HEK293T (cell line): ENCODE results near the gene SYT12.

Experiments used
- ARNT ChIP-seq: fragments of 450-650 bp; IDR thresholded peaks from 2 replicates; pipeline ENCODE4 v1.6.1; 2017; ENCODE audit warnings: mild to moderate bottlenecking
- BHLHE40 ChIP-seq: fragments of 450-650 bp; IDR thresholded peaks from 2 replicates; pipeline ENCODE4 v1.6.1; 2016; ENCODE audit warnings: mild to moderate bottlenecking, moderate library complexity, borderline replicate concordance
- ELF4 ChIP-seq: fragments of 450-650 bp; IDR thresholded peaks from 2 replicates; pipeline ENCODE4 v1.6.1; 2017; ENCODE audit warnings: antibody characterized with exemption
- FOXA1 ChIP-seq: fragments of 450-650 bp; IDR thresholded peaks from 2 replicates; pipeline ENCODE4 v1.6.1; 2016; ENCODE audit warnings: mild to moderate bottlenecking
- FOXM1 ChIP-seq: fragments of 450-650 bp; IDR thresholded peaks from 2 replicates; pipeline ENCODE4 v1.6.1; 2017; ENCODE audit warnings: mild to moderate bottlenecking, borderline replicate concordance
- HDGF ChIP-seq: fragments of 450-650 bp; IDR thresholded peaks from 2 replicates; pipeline ENCODE4 v1.6.1; 2017; ENCODE audit warnings: antibody characterized with exemption, borderline replicate concordance
- L3MBTL2 ChIP-seq: fragments of 450-650 bp; conservative IDR thresholded peaks from 2 replicates; pipeline ENCODE4 v1.6.1; 2016; ENCODE audit warnings: mild to moderate bottlenecking
- NFRKB ChIP-seq: fragments of 450-650 bp; IDR thresholded peaks from 2 replicates; pipeline ENCODE4 v1.6.1; 2016; ENCODE audit warnings: mild to moderate bottlenecking, moderate library complexity
- SP1 ChIP-seq: fragments of 450-650 bp; IDR thresholded peaks from 2 replicates; pipeline ENCODE4 v1.6.1; 2017
- SUZ12 ChIP-seq: fragments of 450-650 bp; IDR thresholded peaks from 2 replicates; pipeline ENCODE4 v1.6.1; 2016; ENCODE audit warnings: mild to moderate bottlenecking
- TARDBP ChIP-seq: fragments of 450-650 bp; IDR thresholded peaks from 2 replicates; pipeline ENCODE4 v1.6.1; 2016
- ZNF384 ChIP-seq: fragments of 450-650 bp; IDR thresholded peaks from 2 replicates; pipeline ENCODE4 v1.6.1; 2016

GRCh38 chr11:67029146-67029545, 6.2 kb downstream of the SYT12 start:
- TF ChIP-seq HDGF: no peak
- no peak for TF ChIP-seq FOXA1
- TF ChIP-seq SUZ12: no peak
- no peak for TF ChIP-seq TARDBP
- TF ChIP-seq ELF4: no peak
- no peak for TF ChIP-seq NFRKB
- no peak for TF ChIP-seq ARNT
- TF ChIP-seq BHLHE40: no peak
- TF ChIP-seq FOXM1: no peak
- TF ChIP-seq L3MBTL2: no peak
- TF ChIP-seq ZNF384: no peak
- no peak for TF ChIP-seq SP1
